ENCODE data around the gene TMEM198. TPM values are rescaled to one million over a fixed set of nuclear protein-coding genes. Genes with fewer than 3 reads are reported as not detected.

Gene TMEM198
- total and polyA plus RNA-seq, 8 donors, result 2.4 to 4.2 (median 3.3) TPM

DNA sequence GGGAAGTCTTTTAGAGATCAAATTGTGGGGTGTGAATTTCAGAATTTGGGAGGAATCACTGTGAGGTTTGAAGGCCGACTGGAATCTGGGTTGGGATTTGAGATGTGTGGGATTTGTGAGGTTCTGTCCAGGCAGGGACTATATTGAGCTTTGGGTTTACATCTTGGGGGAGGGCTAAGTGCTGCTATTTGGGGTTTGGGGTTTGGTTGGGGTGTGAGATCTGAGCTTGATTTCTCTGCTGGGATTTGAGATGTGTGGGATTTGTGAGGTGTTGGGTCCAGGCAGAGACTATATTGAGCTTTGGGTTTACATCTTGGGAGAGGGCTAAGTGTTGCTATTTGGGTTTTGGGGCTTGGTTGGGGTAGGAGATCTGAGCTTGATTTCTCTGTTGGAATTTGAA is 44.3 kb upstream of the TMEM198 start:
- TF ChIP-seq, protein P1, sequence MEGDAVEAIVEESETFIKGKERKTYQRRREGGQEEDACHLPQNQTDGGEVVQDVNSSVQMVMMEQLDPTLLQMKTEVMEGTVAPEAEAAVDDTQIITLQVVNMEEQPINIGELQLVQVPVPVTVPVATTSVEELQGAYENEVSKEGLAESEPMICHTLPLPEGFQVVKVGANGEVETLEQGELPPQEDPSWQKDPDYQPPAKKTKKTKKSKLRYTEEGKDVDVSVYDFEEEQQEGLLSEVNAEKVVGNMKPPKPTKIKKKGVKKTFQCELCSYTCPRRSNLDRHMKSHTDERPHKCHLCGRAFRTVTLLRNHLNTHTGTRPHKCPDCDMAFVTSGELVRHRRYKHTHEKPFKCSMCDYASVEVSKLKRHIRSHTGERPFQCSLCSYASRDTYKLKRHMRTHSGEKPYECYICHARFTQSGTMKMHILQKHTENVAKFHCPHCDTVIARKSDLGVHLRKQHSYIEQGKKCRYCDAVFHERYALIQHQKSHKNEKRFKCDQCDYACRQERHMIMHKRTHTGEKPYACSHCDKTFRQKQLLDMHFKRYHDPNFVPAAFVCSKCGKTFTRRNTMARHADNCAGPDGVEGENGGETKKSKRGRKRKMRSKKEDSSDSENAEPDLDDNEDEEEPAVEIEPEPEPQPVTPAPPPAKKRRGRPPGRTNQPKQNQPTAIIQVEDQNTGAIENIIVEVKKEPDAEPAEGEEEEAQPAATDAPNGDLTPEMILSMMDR (IDR thresholded peaks at IDR 0.05), result no peak
- DNase-seq, result no peak
- H3K9me3 ChIP-seq, result no peaks in the 10 kb centered on the region
- H3K27ac ChIP-seq, result no peak overlapping the region
- intact Hi-C loops (cut with DNase I), result no loop called here
- peaks cover 0 to 34% of the 10 kb centered on the region in 2 donors for H3K36me3 ChIP-seq
- peaks cover 11 to 30% of the 10 kb centered on the region in 2 donors for H3K4me1 ChIP-seq
- H3K27me3 ChIP-seq, result peaks cover 23 to 33% of the 10 kb centered on the region in 2 donors
- H3K4me3 ChIP-seq, result peak overlapping the region; percentile 74 to 79
- no peak for ATAC-seq

DNA sequence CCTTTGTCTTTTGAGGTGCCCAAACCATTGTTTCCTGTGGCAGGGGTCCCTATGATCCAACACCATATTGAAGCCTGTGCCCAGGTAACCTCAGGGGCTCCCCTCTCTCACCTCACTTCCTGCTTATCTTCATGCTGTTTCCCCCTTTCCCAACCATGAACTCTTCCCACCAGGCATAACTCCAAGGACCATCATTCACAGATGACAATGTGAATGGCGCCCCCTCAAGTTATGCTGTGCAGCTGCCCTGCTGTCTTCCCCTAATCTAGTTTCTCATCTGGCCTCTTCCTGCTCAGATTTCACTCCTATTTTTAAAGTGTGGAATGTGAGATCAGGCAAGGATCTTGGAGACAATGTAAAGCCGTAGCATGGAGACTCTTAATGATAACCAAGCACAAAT is 43.7 kb upstream of the TMEM198 start:
- no peaks in the 10 kb centered on the region for H3K9me3 ChIP-seq
- no peak overlapping the region for H3K27ac ChIP-seq
- peaks cover 0 to 40% of the 10 kb centered on the region in 2 donors for H3K36me3 ChIP-seq
- ATAC-seq (no peak), DNase-seq (no peak)
- intact Hi-C loops (cut with DNase I), result no loop called here
- peaks cover 11 to 30% of the 10 kb centered on the region in 2 donors for H3K4me1 ChIP-seq
- H3K4me3 ChIP-seq, result no peak overlapping the region
- peaks cover 22 to 27% of the 10 kb centered on the region in 2 donors for H3K27me3 ChIP-seq
- TF ChIP-seq, protein P1 (IDR thresholded peaks at IDR 0.05), result no peak

DNA sequence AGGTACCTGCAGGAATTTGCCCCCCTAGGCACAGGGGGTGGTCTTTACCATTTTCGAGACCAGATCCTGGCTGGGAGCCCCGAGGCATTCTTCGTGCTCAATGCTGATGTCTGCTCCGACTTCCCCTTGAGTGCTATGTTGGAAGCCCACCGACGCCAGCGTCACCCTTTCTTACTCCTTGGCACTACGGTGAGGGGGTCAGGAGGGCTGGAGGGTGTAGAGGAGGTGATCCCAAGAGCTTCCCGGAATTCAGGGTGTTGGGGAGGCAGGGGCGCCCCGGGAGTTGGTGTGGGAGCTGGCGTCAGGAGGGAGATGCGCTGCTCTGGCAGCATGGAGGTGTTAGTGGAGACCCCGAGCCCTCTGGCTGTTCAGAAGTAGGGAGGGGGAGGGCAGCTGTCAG is 42.0 kb upstream of the TMEM198 start:
- Histone ChIP-seq H3K36me3 (peaks cover 0 to 57% of the 10 kb centered on the region in 2 donors), H3K9me3 (no peaks in the 10 kb centered on the region), H3K4me1 (peaks cover 9 to 26% of the 10 kb centered on the region in 2 donors), H3K27ac (no peak overlapping the region), H3K4me3 (no peak overlapping the region), H3K27me3 (peaks cover 5 to 10% of the 10 kb centered on the region in 2 donors)
- intact Hi-C loops (cut with DNase I), result no loop called here
- TF ChIP-seq, protein P1 (IDR thresholded peaks at IDR 0.05), result no peak
- ATAC-seq (no peak), DNase-seq (peak in 1 of 4 donors; percentile 60)

DNA sequence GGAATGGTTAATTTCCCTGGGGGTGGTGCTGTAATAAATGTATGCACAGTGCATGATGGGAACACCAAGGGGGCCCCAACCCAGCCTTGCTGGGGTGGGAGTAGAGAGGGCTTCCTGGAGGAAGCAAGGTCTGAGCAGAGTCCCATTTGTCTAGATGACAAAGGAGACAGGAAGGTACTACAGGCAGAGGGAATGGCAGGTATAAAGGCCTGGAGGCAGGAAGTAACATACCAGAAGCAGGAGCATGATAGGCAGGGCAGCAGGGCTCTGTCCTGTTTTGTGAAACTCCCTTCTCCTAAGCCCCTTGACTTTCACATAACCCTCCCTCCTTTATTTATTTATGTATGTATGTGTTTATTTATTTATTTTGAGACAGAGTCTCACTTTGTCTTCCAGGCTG is 41.2 kb upstream of the TMEM198 start:
- no peak for DNase-seq
- TF ChIP-seq, protein P1 (IDR thresholded peaks at IDR 0.05), result no peak
- peaks cover 2 to 18% of the 10 kb centered on the region in 2 donors for H3K4me1 ChIP-seq
- H3K27ac ChIP-seq, result no peak overlapping the region
- H3K27me3 ChIP-seq, result peaks cover 0 to 2% of the 10 kb centered on the region in 2 donors
- ATAC-seq, result no peak
- no peak overlapping the region for H3K4me3 ChIP-seq
- H3K9me3 ChIP-seq, result no peaks in the 10 kb centered on the region
- intact Hi-C loops (cut with DNase I), result no loop called here
- H3K36me3 ChIP-seq, result peaks cover 0 to 64% of the 10 kb centered on the region in 2 donors

DNA sequence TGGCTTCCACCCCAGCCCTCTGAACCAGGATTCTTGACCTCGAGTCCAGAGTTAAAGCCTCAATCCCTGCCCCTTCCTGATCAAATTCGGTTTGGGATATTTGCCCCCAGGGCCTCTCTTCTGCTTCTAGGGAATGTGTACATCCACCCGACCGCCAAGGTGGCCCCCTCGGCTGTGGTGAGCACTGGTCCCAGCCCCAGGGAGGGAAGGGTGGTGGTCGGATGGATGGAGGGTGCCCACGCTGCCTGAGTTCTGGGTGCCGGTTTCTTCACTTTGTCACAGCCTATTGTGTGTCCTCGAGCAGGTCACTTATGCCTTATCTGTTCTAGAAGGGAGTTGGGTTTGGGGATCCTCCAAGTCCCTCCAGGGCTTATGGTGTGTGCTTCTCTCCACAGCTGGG is 38.2 kb upstream of the TMEM198 start:
- TF ChIP-seq, protein P1 (IDR thresholded peaks at IDR 0.05), result no peak
- H3K27me3 ChIP-seq, result peaks cover 4 to 28% of the 10 kb centered on the region in 2 donors
- peaks cover 0 to 70% of the 10 kb centered on the region in 2 donors for H3K36me3 ChIP-seq
- intact Hi-C loops (cut with DNase I), result no loop called here
- H3K27ac ChIP-seq, result no peak overlapping the region
- H3K4me3 ChIP-seq, result no peak overlapping the region
- peak in 1 of 4 donors; percentile 57 for DNase-seq
- peaks cover 0 to 11% of the 10 kb centered on the region in 2 donors for H3K4me1 ChIP-seq
- no peak for ATAC-seq
- H3K9me3 ChIP-seq, result no peaks in the 10 kb centered on the region
